Stomach (tissue), 9 donors: Measurements from ENCODE around the gene PDLIM5. TPM values are rescaled to one million over a fixed set of nuclear protein-coding genes. Genes with fewer than 3 reads are reported as not detected.

Experiments
- DNase-seq, 2 donors: peaks; one replicate each; pipeline versions ENCODE4 v3.0.0 to v3.0.0-alpha.2; 2013 to 2019
- H3K27ac ChIP-seq, 5 donors: fragments of 200-600 bp in 4 of 5; sonication (generic) in 4 of 5; one replicate each; pipeline ENCODE4 v1.5.1; 2013 to 2019; ENCODE audit warnings: mild to moderate bottlenecking in 1 of 5, moderate library complexity in 1 of 5
- H3K27me3 ChIP-seq, 3 donors: fragments of 200-600 bp; sonication (generic); one replicate each; pipeline ENCODE4 v1.5.1; 2017 to 2019; ENCODE audit warnings: mixed run types in 1 of 3
- H3K36me3 ChIP-seq, 4 donors: fragments of 200-600 bp; sonication (generic); 1 replicate in 3 of 4; 2 replicates in 1 of 4; pipeline ENCODE4 v1.5.1; 2016 to 2019
- H3K4me1 ChIP-seq, 4 donors: fragments of 200-600 bp; sonication (generic); one replicate each; pipeline ENCODE4 v1.5.1; 2016 to 2019
- H3K4me3 ChIP-seq, 4 donors: fragments of 200-600 bp; sonication (generic) in 3 of 4; one replicate each; pipeline ENCODE4 v1.5.1; 2016 to 2019; ENCODE audit warnings: mild to moderate bottlenecking in 1 of 4
- H3K9me3 ChIP-seq, 4 donors: fragments of 200-600 bp; sonication (generic); one replicate each; pipeline ENCODE4 v1.5.1; 2016 to 2019
- CTCF ChIP-seq, 7 experiments: fragments of 450-650 bp in 4 of 7; fragments of 200-600 bp in 3 of 7; sonication (generic) in 3 of 7; IDR thresholded peaks; one replicate each; pipeline ENCODE4 v1.5.1; 2016 to 2019; ENCODE audit warnings: antibody characterized with exemption in 7 of 7, control low read depth in 2 of 7, mild to moderate bottlenecking in 1 of 7
- EP300 ChIP-seq: sonication (generic); formaldehyde crosslinking; IDR thresholded peaks from one replicate; pipeline ENCODE4 v1.6.1; 2017; ENCODE audit warnings: antibody characterized with exemption
- POLR2A ChIP-seq, 4 donors: fragments of 450-650 bp; IDR thresholded peaks; one replicate each; pipeline ENCODE4 v1.6.1; 2016; ENCODE audit warnings: antibody characterized with exemption in 4 of 4, control low read depth in 2 of 4, mild to moderate bottlenecking in 1 of 4, moderate library complexity in 1 of 4
- POLR2AphosphoS5 ChIP-seq, 3 donors: sonication (generic); formaldehyde crosslinking; IDR thresholded peaks; one replicate each; pipeline ENCODE4 v1.6.1; 2016; ENCODE audit warnings: antibody characterized with exemption in 3 of 3
- WGBS, 5 donors: extraction: QIAGEN DNeasy Blood & Tissue Kit in 3 of 5; methylation state at CpG; one replicate each; pipeline versions ENCODE4 v1.1.5 to v1.1.7; 2013 to 2018; 5-methylcytosine and 5-hydroxymethylcytosine counted together
- intact Hi-C: fragments of 100-400 bp; cut with DNase I; formaldehyde crosslinking; loops from one replicate; pipeline ENCODE4 v1.15.1; 2023; ENCODE audit warnings: low total_unique reads
- polyA plus RNA-seq, 3 donors: library from polyadenylated mRNA; stranded (reverse); fragments of 200-250 nt; gene quantifications; one replicate each; pipeline ENCODE4 v1.2.3, GENCODE V29; 2013
- total RNA-seq, 5 donors: library from RNA; depleted of rRNA; stranded (reverse); fragments of >200 nt; gene quantifications; one replicate each; pipeline versions ENCODE4 v1.1.0 to v1.2.3, GENCODE V29; 2014 to 2016
- donor health status: healthy with polysubstance abuse.
- donor health status: Bipolar disorder and iron deficiency.
- donor health status: healthy.

Gene PDLIM5
- total and polyA plus RNA-seq, 8 donors = 23.7 to 311 (median 40.3) TPM

GRCh38 chr4:94462572-94462971, 10.8 kb downstream of the PDLIM5 start:
- H3K36me3 ChIP-seq = no peaks in the 10 kb centered on the region
- H3K9me3 ChIP-seq = no peaks in the 10 kb centered on the region
- H3K27me3 ChIP-seq = no peaks in the 10 kb centered on the region
- no peak overlapping the region for H3K4me3 ChIP-seq
- WGBS, 5 donors = 70 to 93% (median 89%) methylated on average over 1 of the region's 1 CpG
- no peak overlapping the region for H3K27ac ChIP-seq
- no peak for TF ChIP-seq POLR2AphosphoS5 (IDR thresholded peaks at IDR 0.05)
- TF ChIP-seq CTCF (IDR thresholded peaks at IDR 0.05) = no peak
- TF ChIP-seq EP300 = no peak
- no peak for TF ChIP-seq POLR2A (IDR thresholded peaks at IDR 0.05)
- DNase-seq = no peak
- intact Hi-C loops = no loop called here
- H3K4me1 ChIP-seq = peaks cover 7 to 95% (median 50%) of the 10 kb centered on the region in 4 donors

- peaks cover 3 to 95% (median 47%) of the 10 kb centered on the region in 4 donors for H3K4me1 ChIP-seq
- WGBS, 5 donors = 89 to 100% (median 95%) methylated on average over 1 of the region's 1 CpG
Measured at GRCh38 chr4:94463771-94464170, 12.0 kb downstream of the PDLIM5 start.

GRCh38 chr4:94466371-94466770, 14.6 kb downstream of the PDLIM5 start:
- no peaks in the 10 kb centered on the region for H3K36me3 ChIP-seq
- H3K4me3 ChIP-seq = no peak overlapping the region
- intact Hi-C loops = no loop called here
- no peaks in the 10 kb centered on the region for H3K27me3 ChIP-seq
- H3K4me1 ChIP-seq = peaks cover 12 to 88% (median 49%) of the 10 kb centered on the region in 4 donors
- no peak for DNase-seq
- H3K9me3 ChIP-seq = no peaks in the 10 kb centered on the region
- H3K27ac ChIP-seq = peak overlapping the region in 1 of 5 donors; percentile 2
- TF ChIP-seq POLR2A (IDR thresholded peaks at IDR 0.05) (no peak), POLR2AphosphoS5 (IDR thresholded peaks at IDR 0.05) (no peak), EP300 (no peak)

More at GRCh38 chr4:94463771-94464170, 12.0 kb downstream of the PDLIM5 start:
- Histone ChIP-seq H3K36me3 (no peaks in the 10 kb centered on the region), H3K4me3 (no peak overlapping the region), H3K27ac (peak overlapping the region in 1 of 5 donors; percentile 21), H3K9me3 (no peaks in the 10 kb centered on the region), H3K27me3 (no peaks in the 10 kb centered on the region)
- no peak for DNase-seq
- intact Hi-C loops = no loop called here
- TF ChIP-seq CTCF (IDR thresholded peaks at IDR 0.05) (no peak), POLR2AphosphoS5 (IDR thresholded peaks at IDR 0.05) (no peak), EP300 (no peak), POLR2A (IDR thresholded peaks at IDR 0.05) (no peak)

- no peak for DNase-seq
- no peaks in the 10 kb centered on the region for H3K9me3 ChIP-seq
- H3K27ac ChIP-seq = no peak overlapping the region
- no peak for TF ChIP-seq CTCF (IDR thresholded peaks at IDR 0.05)
- no peak for TF ChIP-seq POLR2A (IDR thresholded peaks at IDR 0.05)
- TF ChIP-seq EP300 = no peak
- no peak for TF ChIP-seq POLR2AphosphoS5 (IDR thresholded peaks at IDR 0.05)
- intact Hi-C loops = no loop called here
- no peaks in the 10 kb centered on the region for H3K36me3 ChIP-seq
- WGBS, 5 donors = 24 to 52% (median 31%) methylated on average over 2 of the region's 2 CpGs
- H3K4me1 ChIP-seq = peaks cover 12 to 88% (median 51%) of the 10 kb centered on the region in 4 donors
- no peaks in the 10 kb centered on the region for H3K27me3 ChIP-seq
- no peak overlapping the region for H3K4me3 ChIP-seq
Measured at GRCh38 chr4:94466923-94467322, 15.2 kb downstream of the PDLIM5 start.

GRCh38 chr4:94468093-94468769, 16.5 kb downstream of the PDLIM5 start:
- H3K4me3 ChIP-seq = no peak overlapping the region
- DNase-seq = no peak
- TF ChIP-seq CTCF (IDR thresholded peaks at IDR 0.05) (no peak), POLR2A (IDR thresholded peaks at IDR 0.05) (no peak), EP300 (no peak), POLR2AphosphoS5 (IDR thresholded peaks at IDR 0.05) (no peak)
- peaks cover 24 to 88% (median 57%) of the 10 kb centered on the region in 4 donors for H3K4me1 ChIP-seq
- H3K36me3 ChIP-seq = no peaks in the 10 kb centered on the region
- no peaks in the 10 kb centered on the region for H3K9me3 ChIP-seq
- H3K27me3 ChIP-seq = no peaks in the 10 kb centered on the region
- 74 to 95% (median 92%) methylated on average over 4 of the region's 4 CpGs for WGBS, 5 donors
- intact Hi-C loops = no loop called here
- no peak overlapping the region for H3K27ac ChIP-seq
